Epidermal melanocyte (primary cell): Measurements from ENCODE around the gene KRT32.

ENCODE experiments used
- DNase-seq: peaks from one replicate; pipeline ENCODE4 v3.0.0; 2011; ENCODE audit warnings: low spot score; ENCODE audit not compliant: insufficient read length

The KRT32 gene

DNA sequence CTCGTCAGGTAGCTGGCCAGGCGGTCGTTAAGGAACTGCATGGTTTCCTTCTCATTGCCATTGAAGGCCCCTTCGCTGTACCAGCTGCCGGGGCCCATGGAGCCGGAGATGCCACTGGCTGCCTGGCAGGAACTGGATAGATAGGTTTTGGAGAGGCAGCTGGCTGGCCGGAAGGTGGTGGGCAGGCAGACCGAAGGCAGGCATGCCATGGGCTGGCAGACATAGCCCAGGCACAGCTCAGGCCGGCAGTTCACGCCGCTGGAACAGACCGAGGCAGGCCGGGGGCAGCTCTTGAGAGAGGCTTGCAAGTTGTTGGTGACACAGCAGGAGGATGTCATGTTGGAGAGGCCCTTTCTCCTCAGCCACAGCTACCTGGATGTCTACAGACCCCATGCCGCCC lies at the start of gene KRT32:
Gene KRT32, minus strand, starts transcription at position 399 of the 400 bp plus-strand sequence. Its CDS starts 61 bp downstream, at position 338.
- no peak for DNase-seq

DNA sequence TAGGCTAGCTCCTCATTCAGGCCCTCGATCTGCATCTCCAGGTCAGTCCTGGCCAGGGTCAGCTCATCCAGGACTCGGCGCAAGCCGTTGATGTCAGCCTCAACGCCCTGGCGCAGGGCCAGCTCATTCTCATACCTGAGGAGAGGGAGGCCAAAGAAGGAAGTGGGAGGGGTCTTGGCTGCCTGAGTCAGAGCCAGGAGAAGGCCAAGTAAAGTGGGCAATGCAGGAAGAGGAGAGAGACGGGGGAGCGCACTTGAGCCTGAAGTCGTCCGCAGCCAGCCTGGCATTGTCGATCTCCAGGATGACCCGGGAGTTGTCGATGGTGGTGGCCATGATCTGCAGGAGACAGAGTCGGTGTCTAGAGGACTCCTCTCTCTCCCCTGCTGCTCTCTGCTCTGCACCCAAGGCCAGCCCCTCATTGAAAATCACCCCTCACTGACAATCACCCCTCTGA lies 49.7 kb upstream of the KRT32 start:
- no peak for DNase-seq

DNA sequence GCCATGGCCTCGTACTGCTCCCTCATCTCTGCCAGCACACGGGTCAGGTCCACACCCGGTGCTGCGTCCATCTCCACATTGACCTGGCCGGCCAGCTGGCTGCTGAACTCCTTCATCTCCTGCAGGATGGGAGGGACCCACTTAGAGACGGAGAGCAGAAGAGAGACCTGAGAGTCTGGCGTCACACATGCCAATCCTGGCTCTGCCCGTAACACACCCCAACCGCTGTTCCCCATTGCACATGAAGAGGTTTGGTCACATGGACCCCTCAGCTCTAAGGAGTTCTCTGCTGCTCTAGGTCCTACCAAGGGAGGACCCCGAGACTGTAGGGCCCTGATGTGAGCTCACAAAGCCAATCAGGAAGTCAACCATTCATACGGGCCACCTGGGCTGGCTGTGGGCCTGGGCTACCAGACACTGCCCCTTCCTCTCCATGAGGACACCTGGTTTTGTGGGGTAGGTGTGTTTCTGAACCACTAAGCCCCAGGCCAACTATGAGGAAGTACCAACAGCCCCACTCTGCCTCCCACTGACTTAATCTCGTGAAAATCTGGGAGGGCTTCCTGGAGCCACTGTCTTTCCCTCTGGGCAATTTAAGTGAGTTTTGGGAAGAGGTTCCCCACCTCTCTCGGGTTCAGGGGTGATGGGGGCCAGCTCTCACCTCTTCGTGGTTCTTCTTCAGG lies 49.1 kb upstream of the KRT32 start:
- DNase-seq: no peak

DNA sequence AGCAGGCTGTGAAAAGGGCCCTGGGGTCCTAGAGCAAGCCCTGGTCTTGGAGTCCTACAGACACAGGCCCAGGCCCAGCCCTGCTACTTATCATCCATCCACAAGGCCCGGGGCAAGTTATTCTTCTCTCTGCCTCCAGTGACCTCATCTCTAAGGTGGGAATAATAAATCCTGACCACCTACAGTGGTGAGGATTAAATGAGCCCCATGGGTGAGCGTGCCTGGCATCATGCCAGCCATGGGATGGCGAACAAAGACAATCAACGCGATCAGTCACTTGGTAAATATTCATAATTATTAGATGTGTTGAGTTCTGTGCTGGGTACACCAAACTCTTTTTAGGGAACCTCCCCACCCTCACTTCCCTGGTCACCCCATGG lies 46.0 kb upstream of the KRT32 start:
- DNase-seq: no peak

DNA sequence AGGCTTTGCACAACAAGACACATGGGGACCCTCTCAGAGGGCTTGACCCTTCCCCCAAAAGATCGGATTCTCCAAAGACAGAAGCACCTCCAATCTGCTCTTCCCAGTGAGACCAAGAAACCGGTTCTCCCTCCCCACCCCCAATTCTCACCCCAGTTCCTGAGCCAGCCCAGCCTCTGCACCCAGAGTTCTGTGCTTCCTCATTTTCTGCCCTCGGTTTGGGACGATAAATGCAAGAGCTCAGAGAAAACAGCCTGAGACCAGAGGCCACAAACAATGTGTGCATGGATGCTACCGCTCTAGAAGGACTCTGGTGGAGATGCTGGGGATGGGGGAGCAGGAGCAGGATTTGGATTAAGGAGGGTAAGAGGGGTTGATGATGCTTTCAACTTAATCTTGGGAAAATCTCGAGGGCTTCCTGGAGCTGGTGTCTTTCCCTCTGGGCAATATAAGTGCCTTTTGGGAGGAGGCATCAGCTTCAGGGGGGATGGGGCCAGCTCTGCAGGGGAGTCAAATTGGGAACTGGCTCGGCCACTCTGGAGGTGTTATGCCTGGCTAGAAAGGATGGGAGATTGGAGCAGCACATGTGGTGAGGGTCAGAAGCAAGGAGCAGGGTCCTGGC lies 45.5 kb upstream of the KRT32 start:
- no peak for DNase-seq

DNA sequence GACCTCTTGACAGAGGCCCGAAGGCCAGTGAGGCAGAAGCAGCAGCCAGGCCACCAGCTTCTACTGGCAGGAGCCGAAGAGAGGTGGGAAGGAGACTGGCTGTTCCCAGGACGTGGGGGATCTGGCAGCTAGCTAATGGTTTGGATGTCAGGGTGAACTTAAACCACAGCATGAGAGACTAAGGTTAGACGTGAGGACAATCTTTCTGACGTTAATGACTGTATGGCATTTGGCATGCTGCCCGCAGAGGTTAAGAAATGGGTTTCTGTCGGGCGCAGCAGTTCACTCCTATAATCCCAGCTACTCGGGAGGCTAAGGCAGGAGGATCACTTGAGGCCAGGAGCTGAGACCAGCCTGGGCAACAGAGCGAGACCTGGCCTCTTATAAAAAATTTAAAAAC lies 44.5 kb upstream of the KRT32 start:
- no peak for DNase-seq

DNA sequence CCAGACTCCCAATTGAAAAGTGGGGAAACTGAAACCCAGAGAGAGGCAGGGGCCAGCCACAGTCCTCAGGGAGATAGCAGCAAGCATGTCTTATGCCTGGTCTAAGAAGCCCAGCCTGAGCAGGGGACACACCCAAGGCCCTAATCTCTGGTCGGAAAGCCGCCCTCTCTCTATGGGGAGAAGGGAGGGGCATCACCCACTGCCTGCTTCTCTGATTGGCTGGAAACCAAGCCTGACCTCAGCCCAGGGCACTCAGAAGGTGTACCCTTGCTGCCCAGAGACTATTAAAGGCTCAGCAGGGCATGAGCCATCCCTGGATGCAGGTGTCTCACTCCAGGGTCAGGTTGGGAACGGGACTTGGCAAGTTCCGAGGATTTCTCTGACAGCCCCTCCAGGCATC lies 43.9 kb upstream of the KRT32 start:
- DNase-seq: no peak

DNA sequence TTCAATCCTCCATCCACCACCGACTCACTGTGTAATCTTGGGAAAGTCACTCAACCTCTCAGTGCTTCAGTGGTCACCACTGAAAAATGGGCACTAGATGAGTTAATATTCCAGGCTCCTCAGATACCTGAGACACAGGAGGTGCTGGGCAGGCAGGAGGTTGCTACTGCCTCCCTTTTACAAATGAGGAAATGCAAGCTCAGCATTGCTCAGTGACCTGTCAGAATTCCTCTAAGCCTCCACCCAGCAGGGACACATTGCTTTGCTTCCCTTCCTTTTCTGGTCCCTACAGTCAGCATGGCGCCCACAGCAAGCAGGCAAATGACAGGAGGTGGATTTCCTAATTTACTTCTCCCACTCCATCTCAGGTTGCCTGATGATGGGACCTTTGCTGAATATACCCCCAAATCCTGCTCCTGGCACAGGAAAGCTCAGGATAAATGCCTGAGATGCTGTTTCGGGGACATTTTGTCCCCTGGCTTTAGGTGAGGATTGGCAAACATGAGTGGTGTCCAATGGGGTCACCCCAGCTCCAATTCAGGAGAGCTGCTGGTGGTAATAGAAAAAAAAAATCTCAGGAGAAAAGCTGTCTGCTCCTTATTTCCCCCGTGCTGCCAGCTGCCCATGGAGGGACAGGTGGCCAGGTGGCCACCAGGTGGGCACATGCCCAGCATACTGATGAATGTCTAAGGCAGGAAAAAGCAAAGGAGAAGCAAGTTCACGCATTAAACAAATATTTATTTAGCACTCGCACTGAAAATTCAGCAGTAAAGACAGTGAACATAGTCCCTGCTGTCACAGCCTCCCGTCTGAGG lies 43.3 kb upstream of the KRT32 start:
- DNase-seq: no peak

DNA sequence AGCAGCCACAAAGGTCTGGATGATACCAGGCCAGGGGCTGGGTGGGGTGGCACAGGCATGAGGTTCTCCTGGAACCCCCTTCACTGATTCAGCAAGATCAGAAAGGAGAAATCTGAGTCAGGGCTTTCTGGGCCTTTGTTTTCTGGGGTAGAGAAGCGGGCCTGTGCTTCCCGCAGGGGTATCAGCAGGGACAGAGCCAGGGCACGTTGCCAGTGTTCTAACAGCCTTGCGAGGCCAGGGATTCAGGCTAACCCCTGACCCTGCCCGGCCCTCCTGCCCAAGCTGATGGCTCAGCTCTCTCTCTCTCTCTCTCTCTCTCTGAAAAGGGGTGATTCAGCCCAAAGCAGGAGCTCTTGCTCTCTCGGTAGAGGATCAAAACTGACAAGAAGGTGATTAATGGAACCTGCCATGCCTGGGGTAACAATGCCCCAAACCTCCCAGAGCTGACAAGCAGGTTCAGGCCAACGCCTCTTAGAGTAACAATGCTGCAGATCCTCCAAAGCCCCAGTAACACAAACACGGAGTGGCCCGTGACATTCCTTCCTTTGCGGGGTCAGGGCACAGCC lies 40.2 kb upstream of the KRT32 start:
- no peak for DNase-seq

DNA sequence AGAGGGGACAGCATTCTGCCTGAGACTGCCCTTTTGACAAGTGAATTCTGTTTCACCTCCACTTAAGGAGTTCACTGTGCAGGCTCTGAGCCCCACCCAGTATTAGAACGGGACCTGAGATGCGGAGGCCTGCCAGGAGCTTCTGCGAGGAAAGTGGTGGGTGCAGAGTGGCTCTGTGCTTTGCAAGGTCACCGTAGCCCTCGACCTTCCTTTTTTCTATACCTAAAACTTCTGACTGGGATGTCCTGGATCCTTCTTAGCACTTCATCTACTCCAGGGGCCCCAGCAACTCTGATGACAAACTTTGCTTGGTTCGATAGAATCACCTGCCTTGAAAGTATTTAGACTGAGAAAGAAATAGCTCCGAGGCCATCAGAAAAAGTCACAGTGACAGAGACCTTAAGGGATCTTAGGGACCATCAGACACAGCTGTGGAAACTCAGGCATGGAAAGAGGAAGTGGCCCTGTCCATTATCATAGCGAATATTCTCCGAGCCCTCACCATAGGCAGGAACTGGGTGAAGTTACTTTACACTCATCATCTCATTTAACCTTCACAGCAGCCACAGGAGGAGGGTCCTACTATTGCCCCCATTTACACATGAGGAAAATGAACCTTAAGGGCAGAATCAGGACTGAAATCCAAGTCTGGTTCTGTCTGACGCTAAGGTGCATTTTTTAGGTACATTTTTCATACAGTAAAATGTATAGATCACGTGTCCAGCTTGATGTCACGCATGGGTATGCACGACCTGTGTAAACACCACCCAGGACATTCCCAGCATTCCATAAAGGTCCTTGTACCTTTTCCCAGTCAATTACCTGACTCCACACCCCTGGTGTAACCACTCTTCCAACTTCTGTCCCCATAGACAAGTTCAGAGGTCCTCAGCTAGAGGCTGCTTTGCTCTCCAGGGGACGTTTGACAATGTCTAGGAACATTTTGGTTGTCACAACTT lies 38.9 kb upstream of the KRT32 start:
- no peak for DNase-seq

DNA sequence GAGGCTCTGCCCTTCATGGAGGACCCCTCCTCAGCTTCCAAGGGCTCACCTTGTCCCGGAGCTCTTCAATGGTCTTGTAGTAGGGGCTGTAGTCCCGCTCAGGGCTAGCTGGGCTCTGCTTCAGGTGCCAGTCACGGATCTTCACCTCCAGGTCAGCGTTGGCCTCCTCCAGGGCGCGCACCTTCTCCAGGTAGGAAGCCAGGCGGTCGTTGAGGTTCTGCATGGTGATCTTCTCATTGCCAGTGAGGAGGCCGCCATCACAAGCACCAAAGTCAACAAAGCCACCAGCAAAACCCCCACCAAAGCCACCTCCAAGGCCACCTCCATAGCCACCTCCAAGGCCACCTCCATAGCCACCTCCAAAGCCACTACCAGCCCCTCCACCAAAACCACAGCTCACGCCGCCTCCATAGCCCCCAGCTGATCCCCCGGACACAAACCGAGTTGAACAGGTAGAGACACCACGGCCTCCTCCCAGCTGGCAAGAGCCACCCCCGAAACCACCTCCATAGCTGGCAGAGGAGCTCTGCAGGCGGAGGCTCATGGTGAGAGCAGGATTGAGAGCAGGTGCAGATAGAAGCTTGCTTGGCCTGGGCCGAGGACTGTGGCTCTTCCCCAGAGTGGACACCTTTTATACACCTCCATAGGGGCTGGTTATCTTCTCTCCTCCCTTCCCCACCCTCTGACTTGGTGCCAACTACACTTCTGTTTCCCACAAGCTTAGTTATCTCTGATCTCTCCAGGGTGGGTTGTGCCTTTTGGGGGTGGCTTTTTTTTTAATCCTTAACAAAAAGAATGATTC lies 38.0 kb upstream of the KRT32 start, which contains the start of gene KRT13:
Gene KRT13, minus strand, starts transcription at position 606 of the 802 bp plus-strand sequence. Its CDS starts 62 bp downstream, at position 544.
- DNase-seq: no peak

DNA sequence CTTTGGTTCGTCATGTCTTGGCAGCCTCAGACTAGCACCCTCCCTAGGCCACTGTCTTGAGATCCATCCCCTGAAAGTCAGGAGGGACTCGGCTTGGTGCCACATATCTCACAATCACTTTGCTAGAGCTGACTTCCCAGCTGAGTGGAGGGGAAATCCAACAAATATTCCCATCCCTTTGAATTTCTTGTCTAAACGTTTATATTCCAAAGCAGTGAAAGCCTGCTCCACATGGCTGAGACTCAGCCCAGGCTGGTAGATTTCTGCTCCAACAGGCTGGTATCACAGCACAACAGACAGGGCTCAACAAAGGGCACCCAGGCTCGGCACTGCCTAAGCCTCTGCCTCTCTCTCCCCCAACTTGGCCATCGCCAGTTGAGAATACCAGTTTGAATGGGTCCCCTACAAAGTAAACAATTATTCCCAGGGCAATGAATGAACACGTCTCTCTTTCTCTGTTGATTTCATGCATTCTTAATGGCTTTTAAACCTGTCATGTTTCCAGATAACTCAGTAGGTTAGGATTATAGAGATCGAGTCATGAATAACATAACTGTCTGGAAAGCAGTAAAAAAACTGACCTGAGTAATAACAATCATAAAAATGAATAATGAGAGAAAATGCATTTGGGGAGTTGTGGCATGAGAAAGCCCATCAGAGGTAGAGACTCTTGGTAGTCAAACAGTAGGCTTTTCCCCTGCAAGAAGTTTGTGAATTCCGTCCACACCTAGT lies 37.2 kb upstream of the KRT32 start:
- no peak for DNase-seq

DNA sequence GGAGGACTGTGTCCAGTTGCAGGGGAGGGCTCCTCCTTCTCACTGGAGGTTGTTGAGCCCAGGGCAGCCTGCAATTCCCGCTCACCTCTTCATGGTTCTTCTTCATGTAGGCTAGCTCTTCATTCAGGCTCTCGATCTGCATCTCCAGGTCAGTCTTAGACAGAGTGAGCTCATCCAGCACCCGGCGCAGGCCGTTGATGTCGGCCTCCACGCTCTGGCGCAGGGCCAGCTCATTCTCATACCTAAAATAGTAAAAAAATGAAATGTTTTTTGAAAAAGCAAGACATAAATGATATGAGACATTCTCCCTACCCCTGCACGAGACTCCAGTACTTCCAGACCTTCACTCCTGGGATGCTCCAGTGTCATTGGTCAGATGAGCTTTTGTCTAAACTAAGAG lies 36.0 kb upstream of the KRT32 start:
- no peak for DNase-seq

DNA sequence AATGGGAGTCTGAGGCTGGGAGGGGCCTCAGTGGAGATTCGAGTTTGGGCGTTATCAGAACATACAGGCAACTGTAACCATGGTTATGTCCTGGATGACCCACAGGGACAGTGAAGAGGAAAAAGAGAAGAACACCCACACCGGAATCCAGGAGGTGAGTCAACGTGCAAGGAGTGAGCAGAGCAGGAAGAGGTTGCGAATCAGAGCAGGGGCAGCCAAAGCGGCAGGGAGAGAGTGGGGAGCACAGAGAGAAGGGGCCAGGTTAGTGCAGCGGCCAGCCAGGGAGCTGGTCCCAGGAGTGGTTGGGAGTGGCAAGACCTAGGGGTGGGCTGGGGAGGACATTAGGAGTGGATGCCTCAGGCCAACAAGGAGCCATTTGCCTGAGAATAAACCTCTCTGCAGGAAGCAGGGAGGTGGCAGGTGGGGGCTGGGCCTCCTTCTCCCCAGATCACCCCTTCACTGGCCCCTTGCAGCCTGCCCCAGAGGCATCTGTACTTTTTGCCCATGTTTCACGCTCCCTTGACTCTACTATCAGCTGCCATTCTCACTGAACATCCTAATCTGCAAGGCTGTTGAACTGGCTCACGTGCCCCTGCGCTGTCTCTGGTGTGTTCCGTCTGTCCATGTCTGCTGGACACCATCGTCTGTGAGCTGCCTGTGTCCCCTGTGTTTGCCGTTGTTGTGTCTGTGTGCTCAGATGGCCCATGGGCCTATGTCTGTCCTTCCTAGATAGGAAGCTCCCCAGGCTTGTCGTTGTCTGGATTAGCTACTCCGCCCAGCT lies 33.1 kb upstream of the KRT32 start:
- no peak for DNase-seq

DNA sequence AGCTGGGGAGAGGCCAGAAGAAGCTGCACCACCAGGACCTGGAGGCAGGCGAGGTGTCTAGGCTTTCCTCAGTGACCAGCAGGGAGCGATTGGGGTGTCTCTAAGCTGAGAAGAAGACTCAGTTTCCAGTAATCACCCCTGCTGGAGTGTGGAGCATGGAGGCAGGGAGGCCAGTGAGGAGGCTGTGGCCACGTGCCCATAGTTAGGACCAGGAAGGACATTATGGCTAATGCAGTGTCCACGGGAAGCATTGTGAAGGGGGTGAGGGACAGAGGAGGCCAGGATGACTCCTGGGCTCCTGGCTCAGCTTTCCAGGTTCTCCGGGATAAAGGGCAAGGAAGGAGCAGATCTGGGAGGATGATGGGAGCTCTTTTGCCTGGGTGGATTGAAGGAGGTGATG lies 32.5 kb upstream of the KRT32 start:
- no peak for DNase-seq

DNA sequence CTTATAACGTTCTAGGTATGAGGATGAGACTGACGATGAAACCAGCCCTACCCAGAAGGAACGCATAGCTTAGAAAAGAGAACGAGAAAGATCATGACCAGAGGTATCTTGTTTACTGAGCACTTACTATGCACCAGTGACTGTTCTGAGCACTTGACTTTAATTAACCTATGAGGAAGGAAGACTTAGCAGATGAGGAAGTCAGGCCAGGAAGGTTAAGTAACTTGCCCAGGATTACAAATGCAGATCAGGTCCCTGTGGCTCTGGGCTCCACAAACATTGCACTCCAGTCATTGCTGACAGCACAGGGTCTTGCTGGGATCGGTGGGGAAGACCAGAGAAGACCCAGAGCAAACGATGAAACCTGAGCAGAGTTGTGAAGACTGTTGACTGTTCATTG lies 31.1 kb upstream of the KRT32 start:
- DNase-seq: no peak

DNA sequence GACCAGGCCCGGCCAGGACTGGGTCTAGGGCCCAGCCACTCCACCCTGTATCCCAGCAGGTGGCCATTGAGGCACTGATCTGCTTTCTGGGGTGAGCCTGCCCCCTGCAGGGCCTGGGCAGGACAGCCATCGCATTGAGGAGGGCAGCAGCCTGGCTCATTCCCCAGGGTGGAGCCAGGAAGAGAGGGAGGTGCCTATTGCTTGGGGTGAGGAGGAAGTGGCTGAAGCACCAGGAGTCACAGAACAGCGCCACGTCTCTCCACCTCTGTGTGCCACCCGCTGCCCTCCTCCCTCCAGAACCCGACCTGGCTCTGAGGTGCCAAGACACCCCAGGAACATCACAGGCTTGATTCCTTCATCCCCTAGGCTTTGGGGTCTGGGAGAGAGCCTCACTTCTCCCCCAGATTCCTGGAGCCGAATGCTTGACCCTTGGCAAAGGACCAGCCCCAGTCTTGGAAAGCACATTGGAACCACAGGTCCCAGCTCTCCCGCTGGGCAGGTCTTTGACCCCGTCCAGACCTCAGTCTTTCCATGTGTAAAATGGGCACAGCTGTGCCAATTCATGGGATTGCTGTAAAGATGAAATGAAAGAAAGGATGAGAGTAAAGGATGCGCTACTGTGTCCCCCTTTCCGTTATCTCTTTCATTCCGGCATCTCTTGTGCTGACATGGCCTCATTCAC lies 29.8 kb upstream of the KRT32 start:
- DNase-seq: no peak

DNA sequence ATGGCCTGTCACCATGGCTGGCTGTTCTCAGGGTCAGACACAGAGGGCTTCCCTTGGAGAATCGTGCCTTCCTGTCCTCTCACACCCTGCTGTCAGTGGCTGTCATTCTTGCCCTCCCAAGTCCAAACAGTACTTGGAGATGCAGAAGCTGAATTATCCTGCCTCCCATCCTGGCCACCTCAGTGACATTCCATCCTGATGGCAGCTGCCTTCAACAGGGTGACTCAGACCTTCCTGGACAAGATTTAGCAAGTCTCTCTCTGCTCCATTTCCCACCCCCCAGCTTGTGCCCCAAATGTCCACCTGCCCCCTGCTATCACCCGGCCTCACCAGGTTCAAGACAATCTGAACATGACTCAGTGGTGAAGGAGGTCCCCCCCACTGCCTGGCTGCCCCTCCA lies 27.3 kb upstream of the KRT32 start:
- no peak for DNase-seq
